ENCODE measurements around the gene MKX. TPM values are rescaled to one million over a fixed set of nuclear protein-coding genes. Genes with fewer than 3 reads are reported as not detected.

Gene MKX, protein sequence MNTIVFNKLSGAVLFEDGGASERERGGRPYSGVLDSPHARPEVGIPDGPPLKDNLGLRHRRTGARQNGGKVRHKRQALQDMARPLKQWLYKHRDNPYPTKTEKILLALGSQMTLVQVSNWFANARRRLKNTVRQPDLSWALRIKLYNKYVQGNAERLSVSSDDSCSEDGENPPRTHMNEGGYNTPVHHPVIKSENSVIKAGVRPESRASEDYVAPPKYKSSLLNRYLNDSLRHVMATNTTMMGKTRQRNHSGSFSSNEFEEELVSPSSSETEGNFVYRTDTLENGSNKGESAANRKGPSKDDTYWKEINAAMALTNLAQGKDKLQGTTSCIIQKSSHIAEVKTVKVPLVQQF
- polyA plus RNA-seq (2013, experiment 1 of 2; ENCODE audit: insufficient read length) = 7.2 TPM
- 7.7 TPM for polyA plus RNA-seq (2013, experiment 2 of 2; ENCODE audit: insufficient read length)

DNA sequence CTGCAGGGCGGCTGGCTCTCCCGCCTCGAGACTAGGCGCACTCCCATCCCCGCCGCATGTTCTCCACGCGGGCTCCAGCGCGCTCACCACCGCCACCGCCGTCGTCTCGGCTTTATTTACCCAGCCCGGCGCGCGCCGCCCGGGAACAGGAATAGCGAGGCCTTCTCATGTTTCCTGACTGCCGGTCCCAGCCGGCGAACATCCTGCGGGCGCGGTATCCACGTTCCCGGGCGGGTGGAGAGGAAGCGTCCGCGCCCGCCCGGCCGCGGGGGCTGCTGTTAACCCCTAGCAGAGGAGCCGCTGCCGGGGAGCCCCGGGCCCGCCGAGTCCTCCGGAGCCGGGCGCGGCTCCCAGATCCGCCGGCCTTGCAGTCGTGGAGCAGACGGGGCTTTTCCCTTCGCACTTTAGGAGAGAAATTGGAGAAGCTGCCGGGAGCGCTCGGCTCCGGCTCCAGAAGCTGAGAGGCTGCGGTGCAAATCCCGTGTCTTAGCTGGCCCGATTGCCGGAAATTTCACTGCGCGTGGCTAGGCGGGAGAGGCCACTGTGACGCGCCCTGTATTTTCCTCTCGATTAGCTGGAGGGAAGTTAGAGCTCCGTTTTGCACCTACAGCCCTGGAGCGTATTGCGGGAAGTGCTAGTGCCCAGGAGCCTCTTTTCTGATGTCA, at the start of gene MKX:
Gene MKX, minus strand, starts transcription at position 88 of the 665 bp plus-strand sequence. CDS start 2,404 bp downstream, outside the sequence.
- peak; percentile 75 for DNase-seq

DNA sequence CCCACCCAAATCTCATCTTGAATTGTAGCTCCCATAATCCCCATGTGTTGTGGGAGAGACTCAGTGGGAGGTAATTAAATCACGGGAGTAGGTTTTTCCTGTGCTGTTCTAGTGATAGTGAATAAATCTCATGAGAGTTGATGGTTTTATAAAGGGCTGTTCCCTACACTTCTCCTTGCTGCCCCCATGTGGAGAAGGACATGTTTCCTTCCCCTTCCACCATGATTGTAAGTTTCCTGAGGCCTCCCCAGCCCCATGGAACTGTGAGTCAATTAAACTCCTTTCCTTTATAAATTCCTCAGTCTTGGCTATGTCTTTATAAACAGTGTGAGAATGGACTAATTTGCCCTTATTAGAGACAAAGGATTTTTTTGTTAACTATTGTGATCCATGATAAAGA, 48.5 kb upstream of the MKX start:
- peak; percentile 10 for DNase-seq

DNA sequence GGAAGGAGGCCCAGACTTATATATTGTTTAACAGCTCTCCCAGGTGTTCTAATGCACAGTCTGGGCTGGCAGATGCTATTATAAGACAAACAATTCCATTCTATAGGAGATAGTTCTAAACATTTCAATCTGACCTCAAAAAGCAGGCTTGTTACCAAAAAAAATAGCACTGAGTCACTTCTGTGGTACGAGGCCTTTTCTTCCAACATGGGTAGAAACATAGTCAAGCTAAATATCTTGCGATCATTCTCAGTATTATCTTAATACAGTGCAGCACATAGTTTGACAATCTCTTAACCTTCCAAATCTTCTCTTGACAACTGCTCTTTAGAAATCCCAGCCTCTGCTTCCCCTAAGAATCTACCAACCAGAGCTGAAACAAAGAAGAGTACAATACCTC, 46.6 kb upstream of the MKX start:
- peak; percentile 5 for DNase-seq

DNA sequence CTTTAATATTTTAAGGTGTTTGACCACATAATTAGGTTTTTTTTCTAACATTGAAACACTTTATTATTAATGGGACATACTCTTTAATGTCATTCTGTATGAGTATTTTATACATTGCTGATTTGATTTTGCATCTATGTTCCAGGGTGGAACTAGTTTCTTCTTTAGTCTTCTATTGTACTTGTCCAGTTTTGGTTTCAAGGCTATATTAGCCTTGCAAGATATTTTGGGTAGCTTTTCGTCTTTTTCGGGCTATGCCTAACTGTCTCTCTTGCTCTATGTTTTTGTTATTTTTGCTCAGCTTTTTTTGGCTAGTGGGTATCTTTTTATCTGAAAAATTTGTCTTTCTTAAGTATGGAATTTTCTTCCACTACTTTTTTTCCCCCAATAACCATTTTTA, 38.7 kb upstream of the MKX start:
- DNase-seq = no peak

DNA sequence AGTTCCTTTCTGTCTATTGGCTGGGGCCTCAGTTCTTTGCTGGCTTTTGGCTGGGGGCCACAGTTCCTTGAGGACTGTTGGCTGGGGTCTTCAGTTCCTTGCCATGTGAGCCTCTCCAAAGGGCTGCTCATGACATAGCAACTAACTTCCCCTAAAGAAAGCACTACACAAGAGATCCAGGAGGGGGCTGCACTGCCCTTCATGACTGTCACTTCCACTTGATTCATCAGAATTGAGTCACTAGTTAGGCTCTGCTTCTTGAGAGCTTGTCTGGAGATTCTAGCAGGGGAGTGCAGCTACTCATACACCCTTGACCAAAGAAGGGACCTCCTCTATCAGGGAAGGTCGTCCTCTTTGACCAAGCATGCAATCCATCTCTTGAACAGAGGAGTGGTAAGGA, 38.0 kb upstream of the MKX start:
- peak; percentile 67 for DNase-seq

DNA sequence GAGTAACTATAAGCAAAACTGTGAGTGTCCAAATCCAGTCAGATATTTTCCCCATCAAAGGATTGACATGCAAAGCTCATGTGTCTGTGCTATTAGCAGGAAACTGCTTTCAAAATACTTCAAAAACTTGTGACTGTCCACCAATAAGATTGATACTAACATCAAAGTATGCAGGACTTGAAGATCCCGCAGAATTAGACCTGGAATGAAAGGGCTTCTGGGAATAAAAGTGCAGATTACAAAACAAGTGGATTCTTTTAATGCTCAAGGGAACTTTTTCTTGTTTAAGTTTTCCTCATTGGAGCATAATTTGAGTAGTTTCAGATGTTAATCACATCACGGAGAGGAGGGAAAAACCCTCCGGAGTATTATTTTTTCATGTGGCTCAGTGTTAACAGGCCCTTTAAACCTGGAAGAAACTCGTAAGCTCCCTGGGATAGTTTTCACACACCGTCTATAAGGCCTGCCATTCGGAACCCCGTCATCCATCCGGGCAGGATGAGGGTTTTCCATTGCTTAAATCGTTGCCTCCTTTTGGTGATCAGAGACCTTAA, 33.9 kb upstream of the MKX start:
- peak; percentile 52 for DNase-seq

DNA sequence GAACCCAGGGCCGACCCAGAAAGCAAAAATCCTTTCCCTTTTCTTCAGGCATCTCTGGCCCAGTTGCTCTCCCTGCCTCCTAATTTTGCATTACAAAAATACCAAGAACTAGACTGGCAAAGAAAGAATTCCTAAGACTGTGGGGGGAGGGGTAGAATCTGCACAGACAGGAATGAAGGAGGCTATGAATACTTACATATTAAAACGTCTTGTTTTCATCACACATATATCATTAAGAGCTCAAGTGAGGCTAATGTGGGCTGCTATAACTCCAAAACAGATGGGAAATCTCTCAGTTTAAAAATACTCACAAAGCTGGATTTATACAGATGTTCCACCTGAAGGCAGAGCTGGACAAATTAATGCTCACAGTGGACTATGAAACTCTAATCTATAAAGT, 29.2 kb upstream of the MKX start:
- DNase-seq = peak; percentile 16

DNA sequence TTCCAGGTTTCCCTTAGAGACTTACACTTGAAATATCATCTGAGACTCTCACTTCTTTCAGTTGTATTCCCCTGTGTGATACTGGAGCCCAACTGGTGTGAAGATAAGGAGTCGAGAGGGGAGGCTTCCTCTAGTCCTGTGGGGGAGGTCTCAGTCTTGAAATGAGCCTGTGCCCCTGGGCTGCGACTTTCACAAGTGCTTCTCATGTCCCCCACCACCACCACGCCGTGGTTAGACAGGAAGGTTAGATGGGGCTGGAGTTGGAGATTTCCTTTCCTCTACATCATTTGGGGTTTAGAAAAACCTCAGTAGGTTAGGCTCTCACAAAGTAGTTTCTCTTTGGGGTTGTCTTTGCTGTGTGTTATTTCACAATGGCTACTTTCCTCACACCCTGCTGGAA, 25.6 kb upstream of the MKX start:
- no peak for DNase-seq

DNA sequence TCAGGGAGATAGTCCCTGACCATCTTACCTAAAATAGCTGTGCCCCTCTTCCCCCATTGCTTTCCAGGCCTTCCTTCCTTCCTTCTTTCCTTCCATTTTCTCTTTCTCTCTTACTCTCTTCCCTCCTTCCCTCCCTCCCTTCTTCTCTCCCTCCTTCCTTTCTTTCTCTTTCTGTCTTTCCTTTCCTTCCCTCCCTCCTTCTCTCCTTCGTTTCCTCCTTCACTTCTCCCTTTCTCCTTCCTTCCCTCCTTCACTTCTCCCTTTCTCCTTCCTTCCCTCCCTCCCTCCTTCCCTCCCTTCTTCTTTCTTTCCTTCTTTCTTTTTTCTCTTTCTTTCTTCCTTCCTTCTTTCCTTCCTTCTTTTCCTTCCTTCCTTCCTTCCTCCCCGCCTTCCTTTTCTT, 24.6 kb upstream of the MKX start:
- no peak for DNase-seq

DNA sequence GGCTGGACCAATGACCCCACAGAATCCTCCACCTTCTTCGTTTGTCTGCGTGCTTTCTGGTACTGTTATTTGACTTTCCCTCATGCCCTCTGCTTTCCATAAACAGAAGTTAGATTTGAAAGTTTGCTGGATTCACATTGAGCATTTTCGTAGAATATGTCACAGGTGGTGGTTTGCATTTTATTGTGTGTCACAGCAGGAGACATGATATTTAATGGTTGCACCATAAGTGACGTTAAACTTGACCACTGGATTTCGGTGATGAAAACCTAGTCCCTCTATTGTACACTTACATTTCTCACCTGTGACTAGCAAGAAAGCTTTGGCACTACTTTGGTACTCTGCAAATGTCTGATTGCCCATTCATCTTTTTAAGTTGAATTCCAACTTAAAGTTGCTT, 15.2 kb upstream of the MKX start:
- DNase-seq = no peak

DNA sequence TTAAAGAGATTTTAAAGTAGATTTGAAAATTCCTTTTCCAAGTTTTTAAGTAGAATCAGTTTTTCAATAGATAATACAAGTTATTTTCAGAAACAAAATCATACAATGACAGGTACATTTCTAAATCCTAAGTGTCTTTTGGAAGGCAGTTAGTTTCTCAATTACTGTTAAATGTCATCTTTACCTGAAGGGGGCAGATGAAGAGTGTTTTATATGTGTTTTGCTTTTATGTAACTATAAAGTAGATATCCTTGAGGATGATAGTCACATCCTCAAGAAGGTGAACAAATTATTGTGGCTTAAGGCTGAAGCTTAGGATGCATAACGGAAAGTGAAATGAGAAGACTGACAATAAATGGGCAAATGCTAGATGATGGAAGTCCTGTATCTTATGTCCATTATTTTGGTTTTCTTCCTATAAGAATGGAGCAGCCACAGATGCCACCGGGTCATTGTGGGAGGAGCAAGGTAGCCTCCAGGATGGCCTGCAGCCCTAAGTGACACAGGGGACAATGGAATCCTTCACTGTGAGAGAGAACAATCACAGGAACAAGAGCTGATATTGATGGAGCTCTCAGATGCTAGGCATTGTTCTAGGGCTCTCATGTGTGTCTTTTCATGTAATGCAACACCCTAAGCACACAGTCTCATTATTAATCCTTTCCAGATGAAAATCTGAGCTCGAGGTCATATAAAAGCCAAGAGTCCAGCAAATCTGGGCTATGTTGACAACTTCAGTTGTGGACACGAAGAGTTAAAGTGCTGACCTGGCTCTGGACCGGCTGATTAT, 14.1 kb upstream of the MKX start:
- no peak for DNase-seq

DNA sequence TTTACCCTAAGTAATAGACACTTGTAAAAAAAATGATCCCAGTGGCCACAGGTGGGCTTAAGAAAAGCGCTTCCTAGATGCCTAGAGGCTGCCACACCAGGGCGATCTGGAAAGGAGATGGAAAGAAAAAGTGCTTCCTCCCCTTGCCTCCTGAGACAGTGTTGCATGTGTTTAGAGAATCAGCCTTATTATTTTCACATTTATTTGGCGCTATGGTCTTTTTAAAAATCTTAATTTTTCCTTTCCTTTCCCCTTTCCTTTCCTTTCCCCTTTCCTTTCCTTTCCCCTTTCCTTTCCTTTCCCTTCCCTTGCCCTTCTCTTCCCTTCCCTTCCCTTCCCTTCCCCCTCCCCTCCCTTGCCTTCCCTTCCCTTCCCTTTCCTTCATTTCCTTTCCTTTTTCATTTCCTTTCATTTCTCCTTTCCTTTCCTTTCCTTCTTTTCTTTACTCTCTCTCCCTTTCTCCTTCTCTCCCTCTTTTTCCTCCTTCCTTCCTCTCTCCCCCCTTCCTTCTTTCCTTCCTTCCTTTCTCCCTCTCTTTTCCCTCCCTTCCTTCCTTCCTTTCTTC, 7.1 kb upstream of the MKX start:
- DNase-seq = no peak

DNA sequence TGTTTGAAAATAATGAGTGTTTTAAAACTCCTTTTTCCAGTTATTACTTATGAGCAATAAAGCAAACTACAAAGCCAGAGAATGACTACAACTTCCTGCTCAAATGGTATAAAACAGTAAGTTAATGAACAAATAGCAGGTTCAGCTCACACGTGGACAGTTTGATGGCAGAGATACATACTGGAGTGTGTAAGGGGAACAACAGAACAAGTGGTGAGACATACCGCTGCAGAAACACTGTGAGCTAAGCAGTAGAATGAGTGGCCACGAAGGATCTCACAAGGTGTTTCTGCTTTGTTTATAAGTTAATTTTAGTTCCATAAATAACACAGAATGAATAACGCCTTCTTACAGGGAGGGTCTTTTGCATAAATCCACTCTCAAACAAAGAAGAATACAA, 3.0 kb upstream of the MKX start:
- no peak for DNase-seq

DNA sequence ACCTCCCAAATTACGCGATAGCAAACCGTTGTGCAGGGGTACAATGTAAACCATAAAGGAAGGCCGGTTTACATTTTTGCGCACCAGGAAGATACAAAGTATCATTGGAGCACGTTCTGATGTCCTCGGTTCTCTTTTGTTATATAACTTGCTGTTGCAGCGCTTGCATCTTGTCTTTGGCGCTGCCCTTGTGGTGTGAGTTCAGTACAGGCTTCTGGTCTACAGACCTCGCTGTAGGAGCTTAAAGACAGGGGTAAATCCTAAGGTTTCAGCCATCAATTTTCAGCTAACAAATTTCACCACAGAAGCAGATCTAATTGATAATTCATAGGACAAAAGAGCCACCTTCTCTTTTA, 1.5 kb upstream of the MKX start:
- no peak for DNase-seq

DNA sequence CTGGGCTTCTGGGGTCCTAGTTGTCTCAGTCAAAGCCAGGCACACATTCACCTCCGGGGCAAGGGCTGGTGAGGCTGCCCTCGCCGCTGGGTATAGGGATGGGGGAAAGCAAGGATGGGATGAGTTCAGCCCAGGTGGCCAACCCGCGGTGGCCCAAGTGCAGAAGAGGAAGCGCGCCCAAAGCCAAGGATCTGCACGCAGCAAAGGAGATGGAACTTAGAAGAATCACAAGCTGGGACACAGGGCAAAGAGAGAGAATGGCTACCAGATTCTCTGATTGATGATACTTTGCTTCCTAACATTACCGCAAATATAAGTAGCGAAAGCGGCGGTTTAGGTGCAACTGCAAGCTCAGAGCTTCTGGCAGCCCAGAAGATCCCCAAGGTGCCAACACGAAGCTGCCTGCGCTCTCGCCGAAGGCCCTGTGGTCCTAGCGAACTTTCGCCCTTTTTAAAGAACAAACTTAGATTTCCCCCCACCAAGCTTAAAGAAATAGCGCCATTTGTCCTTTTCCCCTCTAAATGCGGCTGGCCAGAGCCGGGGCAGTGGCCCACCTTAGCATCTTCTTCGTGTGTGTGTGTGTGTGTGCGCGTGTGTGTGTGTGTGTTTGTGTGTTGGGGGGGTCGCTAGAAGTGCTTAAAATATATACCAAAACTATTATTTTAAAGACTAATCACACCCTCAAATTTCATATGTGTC, 927 bp upstream of the MKX start:
- DNase-seq = no peak

DNA sequence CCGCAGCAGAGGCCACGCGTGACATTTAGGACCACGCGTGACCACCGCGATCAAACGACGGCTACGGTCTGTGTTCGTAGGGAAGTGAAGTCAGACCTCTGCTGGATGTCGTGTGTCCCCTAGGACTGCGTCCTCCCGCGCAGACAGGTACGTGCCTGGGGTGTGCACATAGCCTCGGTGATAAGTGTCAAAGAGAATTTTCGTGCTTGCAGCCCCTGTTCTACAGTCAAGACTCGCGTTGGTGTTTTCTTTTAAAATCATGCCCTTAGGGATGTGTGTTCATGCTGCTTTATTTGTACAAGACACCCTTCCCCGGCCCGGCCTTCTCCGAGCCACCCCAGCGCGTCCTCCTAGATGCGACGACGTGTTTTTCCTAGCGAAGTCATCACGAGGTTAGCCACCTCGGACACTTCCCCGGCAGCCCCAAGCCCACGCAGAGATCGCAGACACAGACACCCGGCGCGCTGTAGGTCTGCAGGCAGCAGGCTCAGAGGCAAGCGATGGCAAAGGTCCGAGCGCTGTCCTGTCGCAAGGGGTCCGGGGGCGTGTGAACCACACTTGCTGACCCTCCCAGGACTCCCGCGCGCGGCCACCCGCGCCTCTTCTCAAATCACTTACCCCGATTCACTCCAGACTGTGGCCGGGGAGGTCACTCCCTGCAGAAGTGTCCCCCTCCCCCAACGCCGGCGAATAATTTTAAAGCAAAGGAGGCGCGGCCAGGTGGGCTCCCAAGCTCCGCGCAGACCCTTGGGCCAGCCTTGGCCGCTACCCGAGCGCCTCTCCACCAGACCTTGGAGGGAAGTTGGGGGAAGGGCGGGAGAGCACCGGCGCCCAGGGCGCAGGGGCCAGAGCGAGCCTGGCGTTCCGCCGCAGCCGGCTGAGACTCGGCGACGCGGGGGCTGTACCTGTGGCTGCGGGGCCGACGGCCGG, 552 bp downstream of the MKX start:
- DNase-seq = no peak

DNA sequence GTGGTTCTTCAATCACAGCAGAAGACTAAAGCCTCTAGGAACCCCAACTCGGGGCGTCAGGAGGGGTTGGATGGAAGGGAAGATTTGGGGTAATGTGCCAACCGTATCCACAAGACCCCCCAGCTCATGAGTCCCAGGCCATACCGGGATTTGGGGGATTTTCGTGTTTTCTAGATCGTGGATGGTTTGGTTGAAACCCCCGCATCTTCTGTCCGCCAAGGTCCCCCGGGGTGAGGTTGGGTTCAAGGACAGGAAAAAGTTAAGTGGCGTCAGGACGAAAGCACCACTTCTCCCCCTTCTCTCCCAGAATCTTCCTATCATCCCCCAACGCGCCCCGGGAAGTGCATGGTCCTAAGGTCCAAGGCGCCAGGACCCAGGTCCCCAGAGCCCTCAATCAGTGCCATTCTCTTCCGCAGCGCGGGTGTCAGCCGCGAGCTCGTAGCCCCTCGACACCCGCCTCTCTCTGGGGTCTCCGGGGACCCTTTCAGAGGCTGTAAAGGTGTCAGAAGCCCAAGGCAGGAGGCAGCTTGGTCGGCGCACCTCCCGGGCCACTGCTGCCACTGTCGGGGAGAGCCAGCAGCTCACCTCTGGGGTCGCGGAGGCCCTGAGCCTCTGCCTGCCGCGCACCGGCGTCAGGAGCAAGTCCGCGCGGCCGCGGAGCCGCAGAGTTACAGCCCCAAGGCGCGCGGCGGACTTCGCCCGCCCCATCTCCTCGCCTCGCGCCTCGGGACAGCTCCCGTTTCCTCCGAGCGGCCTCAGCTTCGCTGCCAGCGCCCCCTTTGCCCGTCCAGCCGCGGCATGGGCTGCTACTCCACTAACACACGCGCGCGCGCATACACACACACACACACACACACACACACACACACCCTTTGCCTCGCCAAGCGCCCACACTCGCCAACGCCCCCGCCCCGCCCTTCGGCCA, 1.5 kb downstream of the MKX start:
- DNase-seq = peak; percentile 55

DNA sequence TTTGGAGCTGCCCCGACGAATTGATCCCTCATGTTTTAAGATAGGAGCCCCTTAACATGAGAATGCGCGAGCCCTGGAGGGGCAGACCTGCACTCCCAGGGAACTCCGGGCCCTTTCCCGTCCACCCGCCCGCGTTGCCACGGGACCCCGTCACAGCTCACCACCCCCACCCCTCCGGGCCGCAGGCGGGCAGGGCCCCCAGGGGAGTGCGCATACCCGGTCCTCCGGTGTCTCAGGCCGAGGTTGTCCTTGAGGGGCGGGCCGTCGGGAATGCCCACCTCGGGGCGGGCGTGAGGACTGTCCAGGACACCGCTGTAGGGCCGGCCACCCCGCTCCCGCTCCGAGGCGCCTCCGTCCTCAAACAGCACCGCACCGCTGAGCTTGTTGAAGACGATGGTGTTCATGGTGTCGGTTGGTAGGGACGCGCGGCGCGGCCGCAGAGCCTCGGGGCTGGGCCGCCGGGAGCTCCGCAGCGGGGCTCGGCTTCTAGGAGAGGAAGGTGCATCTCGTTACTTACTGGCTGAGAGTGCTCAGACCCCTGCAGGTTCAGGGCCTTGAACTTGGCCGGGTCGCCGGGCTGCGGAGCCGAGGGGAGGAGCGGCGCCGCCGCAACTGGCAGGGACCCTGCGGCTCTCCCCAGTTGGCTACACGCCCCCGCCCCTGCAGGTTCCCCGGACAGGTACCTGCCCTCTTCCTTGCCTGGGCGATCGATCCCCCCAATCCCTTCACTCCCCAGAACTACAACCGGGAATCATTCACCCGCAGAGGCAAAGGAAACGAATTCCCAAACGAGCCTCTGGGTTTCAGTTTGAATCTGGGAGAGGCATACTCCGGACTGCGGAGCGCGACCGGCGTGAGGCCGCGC, 2.4 kb downstream of the MKX start:
- DNase-seq = no peak
